Fibroblast of lung (primary cell): ENCODE data around the gene MFAP4.

Source experiments
- CTCF ChIP-seq, 2 donors: IDR thresholded peaks in 1 of 2; conservative IDR thresholded peaks in 1 of 2; 1 replicate in 1 of 2; 2 replicates in 1 of 2; pipeline ENCODE4 v1.5.1; 2011 to 2012; ENCODE audit warnings: low read length in 2 of 2, control low read depth in 1 of 2, inconsistent platforms in 1 of 2, low read depth in 1 of 2, mild to moderate bottlenecking in 1 of 2
- EZH2 ChIP-seq: IDR thresholded peaks from 2 replicates; pipeline ENCODE4 v1.5.1; 2012; ENCODE audit warnings: low read length, control low read depth, mild to moderate bottlenecking; ENCODE audit errors: missing control alignments

DNA sequence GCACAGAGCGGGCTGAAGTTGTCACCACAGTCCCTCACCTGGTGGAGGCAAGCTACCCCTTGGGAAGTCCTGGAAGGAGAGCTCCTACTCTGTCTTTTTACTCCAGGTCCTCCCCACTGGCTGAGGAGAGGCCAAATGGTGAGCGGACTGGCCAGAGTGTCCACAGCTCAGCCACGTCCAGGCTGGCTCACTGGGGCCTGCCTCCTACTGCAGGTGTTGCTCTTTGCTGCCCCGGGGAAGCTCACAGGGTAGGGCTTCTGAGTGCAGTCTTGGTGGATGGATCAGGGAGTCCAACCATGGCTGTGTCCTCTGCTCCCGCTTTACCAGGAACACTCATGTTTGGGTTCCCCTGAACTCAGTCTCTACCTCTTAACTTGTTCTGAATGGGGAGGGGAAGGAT lies 27.1 kb downstream of the MFAP4 start:
- TF ChIP-seq CTCF (conservative IDR thresholded peaks at IDR 0.05 in 1 of 2, IDR thresholded peaks at IDR 0.05 in 1 of 2; ENCODE audit: low read depth in 1 of 2, low read length in 2 of 2) = no peak
- TF ChIP-seq EZH2 = no peak
